Vagina (tissue), 2 donors: Measurements from ENCODE around the gene ATP6V0E2. TPM values are rescaled to one million over a fixed set of nuclear protein-coding genes. Genes with fewer than 3 reads are reported as not detected.

Experiments
- DNase-seq, 2 donors: peaks; one replicate each; pipeline ENCODE4 v3.0.0-alpha.2; 2017; ENCODE audit errors: extremely low spot score in 2 of 2
- H3K27ac ChIP-seq: fragments of 200-600 bp; sonication (generic); one replicate; pipeline ENCODE4 v1.5.1; 2019
- H3K27me3 ChIP-seq: fragments of 200-600 bp; sonication (generic); one replicate; pipeline ENCODE4 v1.5.1; 2019
- H3K36me3 ChIP-seq, 2 donors: fragments of 200-600 bp; sonication (generic); one replicate each; pipeline ENCODE4 v1.5.1; 2017 to 2019
- H3K4me1 ChIP-seq: fragments of 200-600 bp; sonication (generic); one replicate; pipeline ENCODE4 v1.5.1; 2019
- H3K4me3 ChIP-seq, 2 donors: fragments of 200-600 bp; sonication (generic); 1 replicate in 1 of 2; 2 replicates in 1 of 2; pipeline ENCODE4 v1.5.1; 2016 to 2019
- H3K9me3 ChIP-seq: fragments of 200-600 bp; sonication (generic); one replicate; pipeline ENCODE4 v1.5.1; 2019
- CTCF ChIP-seq, 3 experiments: fragments of 450-650 bp in 2 of 3; fragments of 200-600 bp in 1 of 3; sonication (generic) in 1 of 3; IDR thresholded peaks; one replicate each; pipeline ENCODE4 v1.5.1; 2017 to 2019; ENCODE audit warnings: antibody characterized with exemption in 3 of 3, mild to moderate bottlenecking in 2 of 3, moderate library complexity in 2 of 3
- POLR2A ChIP-seq, 2 donors: fragments of 450-650 bp; IDR thresholded peaks; one replicate each; pipeline ENCODE4 v1.6.1; 2017; ENCODE audit warnings: antibody characterized with exemption in 2 of 2, mild to moderate bottlenecking in 2 of 2, moderate library complexity in 2 of 2
- POLR2AphosphoS5 ChIP-seq, 2 donors: sonication (generic); formaldehyde crosslinking; IDR thresholded peaks; one replicate each; pipeline ENCODE4 v1.9.0; 2017; ENCODE audit warnings: antibody characterized with exemption in 2 of 2, mild to moderate bottlenecking in 2 of 2, low read depth in 1 of 2; ENCODE audit not compliant: insufficient read depth in 1 of 2
- intact Hi-C: fragments of 100-400 bp; cut with DNase I; formaldehyde crosslinking; loops from one replicate; pipeline ENCODE4 v1.15.1; 2023
- total RNA-seq: library from RNA; depleted of rRNA; stranded (reverse); fragments of >200 nt; gene quantifications from one replicate; pipeline ENCODE4 v1.2.3, GENCODE V29; 2016

Gene ATP6V0E2
- total RNA-seq, 1 donor from 2014 or later, result 13.3 TPM

DNA sequence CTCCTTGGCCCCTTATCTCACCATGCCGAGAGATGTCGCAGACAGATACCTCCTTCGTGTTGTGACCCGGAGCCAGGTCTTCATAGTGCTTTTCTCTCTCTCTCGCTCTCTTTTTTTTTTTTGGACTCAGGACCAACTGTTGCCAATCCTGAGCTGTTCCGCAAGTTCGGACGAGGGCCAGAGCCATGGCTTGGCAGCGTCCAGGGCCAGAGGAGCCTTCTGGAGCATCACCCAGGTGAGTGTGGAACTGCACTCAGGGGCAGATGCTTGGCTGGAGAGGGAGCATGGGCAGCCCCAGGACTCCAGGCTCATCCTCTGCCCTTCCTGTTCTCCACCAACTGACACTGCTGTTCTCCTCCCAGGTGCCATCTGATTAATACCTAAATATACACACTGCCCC lies 27.7 kb upstream of the ATP6V0E2 start:
- Histone ChIP-seq H3K36me3 (peaks cover 0 to 11% of the 10 kb centered on the region in 2 donors), H3K4me1 (peaks cover 11% of the 10 kb centered on the region), H3K27me3 (no peaks in the 10 kb centered on the region), H3K27ac (no peak overlapping the region), H3K4me3 (no peak overlapping the region), H3K9me3 (no peaks in the 10 kb centered on the region)
- DNase-seq, result no peak
- TF ChIP-seq POLR2AphosphoS5 (IDR thresholded peaks at IDR 0.05; ENCODE audit: insufficient read depth in 1 of 2, low read depth in 1 of 2), result no peak
- no peak for TF ChIP-seq POLR2A (IDR thresholded peaks at IDR 0.05)
- no peak for TF ChIP-seq CTCF (IDR thresholded peaks at IDR 0.05)
- intact Hi-C loops, result no loop called here

DNA sequence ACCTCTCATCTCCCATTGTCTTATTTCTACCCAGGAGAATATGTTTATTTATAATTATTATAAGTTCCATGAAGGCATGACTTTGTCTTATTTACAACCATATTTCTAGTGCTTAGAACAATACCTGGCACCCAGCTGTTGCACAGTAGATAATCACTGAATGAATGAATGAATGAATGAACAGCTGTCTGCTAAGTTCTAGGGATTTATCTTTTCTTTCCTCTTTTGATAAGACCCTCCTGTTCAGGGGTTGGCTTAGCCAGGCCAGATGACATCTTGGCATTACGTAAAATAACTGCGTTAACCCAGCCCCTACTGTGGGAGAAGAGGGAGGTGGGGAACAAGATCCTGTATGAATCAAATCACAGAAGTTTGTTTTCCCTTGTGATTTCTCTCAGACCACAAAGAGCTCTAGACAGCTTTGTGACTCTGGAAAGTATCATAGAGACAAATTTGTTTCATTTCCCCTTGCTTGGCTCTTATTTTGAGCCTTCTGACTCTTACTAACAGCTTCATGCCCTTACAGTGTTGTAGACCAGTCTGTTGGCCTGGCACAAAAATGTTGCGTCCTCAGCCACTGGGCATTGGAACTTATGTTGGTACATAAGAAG lies 27.2 kb upstream of the ATP6V0E2 start:
- Histone ChIP-seq H3K4me3 (no peak overlapping the region), H3K4me1 (peaks cover 11% of the 10 kb centered on the region), H3K27me3 (no peaks in the 10 kb centered on the region), H3K27ac (no peak overlapping the region), H3K36me3 (peaks cover 0 to 11% of the 10 kb centered on the region in 2 donors), H3K9me3 (no peaks in the 10 kb centered on the region)
- TF ChIP-seq CTCF (IDR thresholded peaks at IDR 0.05), result no peak
- no peak for TF ChIP-seq POLR2A (IDR thresholded peaks at IDR 0.05)
- TF ChIP-seq POLR2AphosphoS5 (IDR thresholded peaks at IDR 0.05; ENCODE audit: insufficient read depth in 1 of 2, low read depth in 1 of 2), result no peak
- intact Hi-C loops, result no loop called here
- no peak for DNase-seq

- intact Hi-C loops, result no loop called here
- DNase-seq, result no peak
- H3K36me3 ChIP-seq, result peaks cover 0 to 11% of the 10 kb centered on the region in 2 donors
Observed at GRCh38 chr7:149849174-149849573, 24.6 kb upstream of the ATP6V0E2 start.

DNA sequence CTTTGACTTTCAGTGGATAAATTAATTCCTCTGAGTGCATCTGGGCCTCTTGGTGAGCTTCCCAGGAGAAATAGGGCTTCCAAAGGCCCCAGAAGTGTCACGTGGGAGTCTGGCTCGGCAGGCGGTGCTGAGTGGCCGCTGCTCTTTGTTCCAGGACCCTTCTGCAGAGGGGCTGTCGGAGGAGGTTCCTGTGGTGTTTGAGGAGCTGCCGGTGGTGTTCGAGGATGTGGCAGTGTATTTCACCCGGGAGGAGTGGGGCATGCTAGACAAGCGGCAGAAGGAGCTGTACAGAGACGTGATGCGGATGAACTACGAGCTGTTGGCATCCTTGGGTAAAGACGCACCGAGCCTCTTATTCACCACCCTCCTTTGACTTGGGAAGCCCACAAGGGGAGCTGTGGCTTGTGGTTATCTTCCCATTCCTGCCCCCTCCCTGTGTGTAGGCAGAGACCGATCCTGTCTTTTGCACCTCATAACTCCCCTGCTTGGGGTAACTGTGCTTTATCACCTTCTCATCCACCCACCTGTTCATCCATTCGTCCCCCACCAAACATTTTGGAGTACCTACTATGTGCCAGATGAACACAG lies 23.7 kb upstream of the ATP6V0E2 start:
- H3K27me3 ChIP-seq, result no peaks in the 10 kb centered on the region
- no peaks in the 10 kb centered on the region for H3K9me3 ChIP-seq
- H3K36me3 ChIP-seq, result peaks cover 0 to 11% of the 10 kb centered on the region in 2 donors
- H3K4me1 ChIP-seq, result peaks cover 10% of the 10 kb centered on the region
- TF ChIP-seq POLR2A (IDR thresholded peaks at IDR 0.05), result no peak
- TF ChIP-seq POLR2AphosphoS5 (IDR thresholded peaks at IDR 0.05; ENCODE audit: insufficient read depth in 1 of 2, low read depth in 1 of 2), result no peak
- TF ChIP-seq CTCF (IDR thresholded peaks at IDR 0.05), result no peak
- H3K4me3 ChIP-seq, result no peak overlapping the region
- intact Hi-C loops, result no loop called here
- no peak for DNase-seq
- no peak overlapping the region for H3K27ac ChIP-seq

More at GRCh38 chr7:149849174-149849573, 24.6 kb upstream of the ATP6V0E2 start:
- TF ChIP-seq POLR2A (IDR thresholded peaks at IDR 0.05) (no peak), CTCF (IDR thresholded peaks at IDR 0.05) (no peak), POLR2AphosphoS5 (IDR thresholded peaks at IDR 0.05; ENCODE audit: insufficient read depth in 1 of 2, low read depth in 1 of 2) (no peak)
- H3K27ac ChIP-seq, result no peak overlapping the region
- no peak overlapping the region for H3K4me3 ChIP-seq
- no peaks in the 10 kb centered on the region for H3K27me3 ChIP-seq
- peaks cover 9% of the 10 kb centered on the region for H3K4me1 ChIP-seq
- no peaks in the 10 kb centered on the region for H3K9me3 ChIP-seq

- Histone ChIP-seq H3K4me3 (no peak overlapping the region), H3K9me3 (no peaks in the 10 kb centered on the region), H3K27me3 (no peaks in the 10 kb centered on the region), H3K4me1 (peaks cover 16% of the 10 kb centered on the region), H3K27ac (no peak overlapping the region), H3K36me3 (peaks cover 0 to 11% of the 10 kb centered on the region in 2 donors)
- intact Hi-C loops, result no loop called here
- DNase-seq, result no peak
- TF ChIP-seq POLR2AphosphoS5 (IDR thresholded peaks at IDR 0.05; ENCODE audit: insufficient read depth in 1 of 2, low read depth in 1 of 2) (no peak), CTCF (IDR thresholded peaks at IDR 0.05) (no peak), POLR2A (IDR thresholded peaks at IDR 0.05) (no peak)
Observed at GRCh38 chr7:149850716-149851115, 23.1 kb upstream of the ATP6V0E2 start.
